GM23248 (cell line): Measurements from ENCODE around the gene RXRA.

ENCODE experiments used
- EZH2 ChIP-seq: fragments of 200-600 bp; sonication (generic); IDR thresholded peaks from 2 replicates; pipeline ENCODE4 v1.6.1; 2018; ENCODE audit warnings: antibody characterized with exemption, mild to moderate bottlenecking; ENCODE audit not compliant: insufficient read depth, poor library complexity, severe bottlenecking
- EZH2phosphoT487 ChIP-seq: fragments of 200-600 bp; sonication (generic); IDR thresholded peaks from 2 replicates; pipeline ENCODE4 v1.6.1; 2018; ENCODE audit warnings: antibody characterized with exemption, moderate library complexity, mild to moderate bottlenecking, low read depth; ENCODE audit not compliant: insufficient read depth

- TF ChIP-seq EZH2, result no peak
- no peak for TF ChIP-seq EZH2phosphoT487
Measured at GRCh38 chr9:134410835-134411217, 84.6 kb downstream of the RXRA start.
